ENCODE measurements around the gene HLA-A.

HLA-A gene

GRCh38 chr6:29992807-29993206 is 50.5 kb downstream of the HLA-A start:
- DNase-seq: no peak

GRCh38 chr6:29994826-29995225 is 52.5 kb downstream of the HLA-A start:
- DNase-seq: no peak

- no peak for DNase-seq
Observed at GRCh38 chr6:29995340-29995777, 53.0 kb downstream of the HLA-A start.

Measured in activated gamma-delta T cell treated with Interleukin-2 at 50 U/mL for 16 hours (primary cell).